Transverse colon (tissue), 4 donors: ENCODE measurements around the gene HMG20A. TPM values are rescaled to one million over a fixed set of nuclear protein-coding genes. Genes with fewer than 3 reads are reported as not detected.

Experiments
- DNase-seq: peaks from one replicate; pipeline ENCODE4 v3.0.0-alpha.2; 2019
- H3K27ac ChIP-seq, 4 donors: fragments of 200-600 bp; sonication (generic); 2 replicates each; pipeline ENCODE4 v1.5.1; 2016 to 2018; ENCODE audit warnings: inconsistent platforms in 4 of 4
- H3K27me3 ChIP-seq: fragments of 200-600 bp; sonication (generic); 2 replicates; pipeline ENCODE4 v1.5.1; 2017; ENCODE audit warnings: inconsistent platforms
- H3K36me3 ChIP-seq, 4 donors: fragments of 200-600 bp; sonication (generic); 2 replicates each; pipeline ENCODE4 v1.5.1; 2017 to 2019; ENCODE audit warnings: inconsistent platforms in 4 of 4
- H3K4me1 ChIP-seq, 4 donors: fragments of 200-600 bp; sonication (generic); 2 replicates each; pipeline ENCODE4 v1.5.1; 2017 to 2020; ENCODE audit warnings: inconsistent platforms in 4 of 4
- H3K4me3 ChIP-seq, 4 donors: fragments of 200-600 bp; sonication (generic); 1 replicate in 1 of 4; 2 replicates in 3 of 4; pipeline versions ENCODE4 v1.5.1 to v1.6.1; 2017 to 2019; ENCODE audit warnings: inconsistent platforms in 4 of 4
- H3K9me3 ChIP-seq, 2 donors: fragments of 200-600 bp; sonication (generic); 2 replicates each; pipeline ENCODE4 v1.5.1; 2017 to 2019; ENCODE audit warnings: inconsistent platforms in 2 of 2
- CTCF ChIP-seq, 5 experiments: fragments of 200-600 bp in 3 of 5; fragments of 450-650 bp in 2 of 5; sonication (generic) in 3 of 5; IDR thresholded peaks; 1 replicate in 2 of 5; 2 replicates in 3 of 5; pipeline ENCODE4 v1.5.1; 2016 to 2017; ENCODE audit warnings: antibody characterized with exemption in 5 of 5, inconsistent platforms in 3 of 5, mild to moderate bottlenecking in 2 of 5, moderate library complexity in 1 of 5
- EP300 ChIP-seq: sonication (generic); formaldehyde crosslinking; IDR thresholded peaks from one replicate; pipeline ENCODE4 v1.6.1; 2017; ENCODE audit warnings: antibody characterized with exemption, low read depth
- POLR2A ChIP-seq: fragments of 450-650 bp; IDR thresholded peaks from one replicate; pipeline ENCODE4 v1.6.1; 2016; ENCODE audit warnings: antibody characterized with exemption, mild to moderate bottlenecking, moderate library complexity
- POLR2AphosphoS5 ChIP-seq, 3 donors: sonication (generic); formaldehyde crosslinking; IDR thresholded peaks; one replicate each; pipeline ENCODE4 v1.6.1; 2016; ENCODE audit warnings: antibody characterized with exemption in 3 of 3
- WGBS, 2 donors: methylation state at CpG; one replicate each; pipeline ENCODE4 v1.1.5; 2018; ENCODE audit warnings: low coverage in 1 of 2; 5-methylcytosine and 5-hydroxymethylcytosine counted together
- in situ Hi-C, 4 donors: fragments of 200-750 bp; cut with MboI; loops; one replicate each; pipeline versions ENCODE4 v1.15.0 to v1.15.1; 2017; ENCODE audit warnings: low sequenced_read_pairs in 3 of 4, low pct_ligation_motif_present in 1 of 4, low pct_unique_long_range_greater_than_20kb in 1 of 4
- intact Hi-C: fragments of 100-400 bp; cut with DNase I; formaldehyde crosslinking; loops from one replicate; pipeline ENCODE4 v1.15.1; 2023; ENCODE audit warnings: low total_unique reads
- total RNA-seq, 4 donors: library from RNA; depleted of rRNA; stranded (reverse); fragments of >200 nt; gene quantifications; one replicate each; pipeline ENCODE4 v1.1.0, GENCODE V29; 2016

Gene HMG20A
- 10 to 100 TPM; 27.5 to 51.1 (median 37.0) TPM for total RNA-seq

- Histone ChIP-seq H3K36me3 (no peaks in the 10 kb centered on the region), H3K9me3 (no peaks in the 10 kb centered on the region), H3K4me3 (peak within 1 kb of the TSS; percentile 83 to 99 (median 94)), H3K27me3 (no peaks in the 10 kb centered on the region), H3K27ac (peak within 1 kb of the TSS; percentile 96 to 98 (median 97)), H3K4me1 (peaks cover 0 to 58% (median 39%) of the 10 kb centered on the region in 4 donors)
- intact Hi-C loops (no loop called here), in situ Hi-C loops (no loop called here)
- peak in 2 of 3 donors; percentile 7 to 52 for TF ChIP-seq POLR2AphosphoS5 (IDR thresholded peaks at IDR 0.05)
- TF ChIP-seq EP300, result no peak
- peak; percentile 63 for TF ChIP-seq POLR2A
- peak; percentile 50 for DNase-seq
- WGBS, 2 donors, result 1% methylated on average over 13 to 22 of the region's 25 CpGs
These were observed at the start of gene HMG20A for GRCh38 chr15:77420610-77421369. HMG20A (plus strand) TSS chr15:77420888; CDS start chr15:77458408, 37,520 bp downstream.

- WGBS, 2 donors, result 79 to 84% methylated on average over 4 to 5 of the region's 5 CpGs
- Histone ChIP-seq H3K9me3 (no peaks in the 10 kb centered on the region), H3K36me3 (no peaks in the 10 kb centered on the region), H3K27me3 (no peaks in the 10 kb centered on the region), H3K4me3 (no peak overlapping the region), H3K4me1 (peaks cover 0 to 8% (median 0%) of the 10 kb centered on the region in 4 donors), H3K27ac (no peak overlapping the region)
- in situ Hi-C loops (no loop called here), intact Hi-C loops (no loop called here)
- TF ChIP-seq CTCF (IDR thresholded peaks at IDR 0.05) (no peak), POLR2A (no peak), POLR2AphosphoS5 (IDR thresholded peaks at IDR 0.05) (no peak), EP300 (no peak)
- DNase-seq, result no peak
These were observed 48.7 kb upstream of the HMG20A start for GRCh38 chr15:77371850-77372563.

- no peaks in the 10 kb centered on the region for H3K36me3 ChIP-seq
- no peak overlapping the region for H3K4me3 ChIP-seq
- no peaks in the 10 kb centered on the region for H3K9me3 ChIP-seq
- in situ Hi-C loops (no loop called here), intact Hi-C loops (no loop called here)
- no peaks in the 10 kb centered on the region for H3K27me3 ChIP-seq
- H3K4me1 ChIP-seq, result peaks cover 0 to 5% (median 0%) of the 10 kb centered on the region in 4 donors
- no peak for TF ChIP-seq POLR2AphosphoS5 (IDR thresholded peaks at IDR 0.05)
- TF ChIP-seq CTCF (IDR thresholded peaks at IDR 0.05), result no peak
- TF ChIP-seq POLR2A, result no peak
- TF ChIP-seq EP300, result no peak
- no peak for DNase-seq
- no peak overlapping the region for H3K27ac ChIP-seq
- 92 to 100% methylated on average over 3 to 4 of the region's 4 CpGs for WGBS, 2 donors
These were observed 47.2 kb upstream of the HMG20A start for GRCh38 chr15:77373441-77373840.

- Histone ChIP-seq H3K9me3 (no peaks in the 10 kb centered on the region), H3K36me3 (no peaks in the 10 kb centered on the region), H3K27ac (no peak overlapping the region), H3K27me3 (no peaks in the 10 kb centered on the region), H3K4me3 (no peak overlapping the region), H3K4me1 (peaks cover 0 to 5% (median 0%) of the 10 kb centered on the region in 4 donors)
- TF ChIP-seq CTCF (IDR thresholded peaks at IDR 0.05) (no peak), POLR2A (no peak), POLR2AphosphoS5 (IDR thresholded peaks at IDR 0.05) (no peak), EP300 (no peak)
- intact Hi-C loops (no loop called here), in situ Hi-C loops (no loop called here)
- DNase-seq, result no peak
- WGBS, 2 donors, result 86 to 92% methylated on average over 1 of the region's 1 CpG
These were observed 45.6 kb upstream of the HMG20A start for GRCh38 chr15:77375133-77375532.
